ENCODE data around the gene MPL. TPM values are rescaled to one million over a fixed set of nuclear protein-coding genes. Genes with fewer than 3 reads are reported as not detected.

MPL gene
- polyA plus RNA-seq, 1 of the 3 experiments (the other 2 are of a cell fraction), result not detected

- POLR2A ChIA-PET, result no interaction called here
- DNase-seq, result no peak
Observed at GRCh38 chr1:43314233-43314632, 23.4 kb upstream of the MPL start.

More at GRCh38 chr1:43314233-43314632, 23.4 kb upstream of the MPL start:
- Histone ChIP-seq H3K4me3 (ENCODE audit: low read depth in 2 of 2, low read length in 1 of 2) (no peak overlapping the region), H2AFZ (ENCODE audit: low read depth) (no peak overlapping the region), H3K79me2 (ENCODE audit: insufficient read depth) (no peaks in the 10 kb centered on the region), H3K4me2 (no peak overlapping the region), H3K9me2 (no peaks in the 10 kb centered on the region), H3K36me3 (replicated peaks in 1 of 2; ENCODE audit: control insufficient read depth in 1 of 2, insufficient read depth in 2 of 2, low read length in 1 of 2) (no peaks in the 10 kb centered on the region), H3K27ac (ENCODE audit: low read depth in 2 of 2, low read length in 1 of 2) (no peak overlapping the region), H4K20me1 (ENCODE audit: insufficient read depth) (no peaks in the 10 kb centered on the region), H3K9me3 (no peaks in the 10 kb centered on the region), H3K4me1 (ENCODE audit: control insufficient read depth in 1 of 2, insufficient read depth in 2 of 2, low read depth in 1 of 2, low read length in 1 of 2) (no peaks in the 10 kb centered on the region), H3F3A (replicated peaks; ENCODE audit: insufficient read depth) (no peaks in the 10 kb centered on the region), H3K9ac (no peak overlapping the region), H3K27me3 (ENCODE audit: insufficient read depth) (no peaks in the 10 kb centered on the region)
- WGBS (ENCODE audit: low lambda C conversion rate), result 82% methylated on average over 4 of the region's 5 CpGs
- CTCF ChIA-PET, result no interaction called here
- TF ChIP-seq FOSL2 (IDR thresholded peaks at IDR 0.05; ENCODE audit: borderline replicate concordance, low read depth) (no peak), SMC3 (IDR thresholded peaks at IDR 0.05; ENCODE audit: low read depth, low read length) (no peak), TEAD4 (IDR thresholded peaks at IDR 0.05; ENCODE audit: borderline replicate concordance, insufficient read depth) (no peak), ZBTB33 (IDR thresholded peaks at IDR 0.05; ENCODE audit: borderline replicate concordance, low read depth) (no peak), PBX3 (IDR thresholded peaks at IDR 0.05) (no peak), ELF1 (IDR thresholded peaks at IDR 0.05) (no peak), IRF3 (IDR thresholded peaks at IDR 0.05; ENCODE audit: low read depth, low read length) (no peak), TCF12 (IDR thresholded peaks at IDR 0.05) (no peak), NFIC (IDR thresholded peaks at IDR 0.05; ENCODE audit: borderline replicate concordance) (no peak), SIN3A (IDR thresholded peaks at IDR 0.05; ENCODE audit: borderline replicate concordance, low read depth, low read length) (no peak), MEF2A (IDR thresholded peaks at IDR 0.05; ENCODE audit: borderline replicate concordance, low read depth) (no peak), YY1 (IDR thresholded peaks at IDR 0.05; ENCODE audit: low read depth) (no peak), RCOR1 (IDR thresholded peaks at IDR 0.05; ENCODE audit: low read length) (no peak), FOXM1 (IDR thresholded peaks at IDR 0.05; ENCODE audit: low read depth) (no peak), CTCF (IDR thresholded peaks at IDR 0.05) (no peak)

All from SK-N-SH (cell line).